ENCODE data around the gene UBE3D.
"Not testable (repeated sequence)": the region's sequence is repeated elsewhere in the genome, so short reads cannot be mapped to it uniquely, and the experiment has no call there.

UBE3D gene

GRCh38 chr6:83053678-83054077, 12.0 kb downstream of the UBE3D start:
- no peak for DNase-seq (ENCODE audit: low spot score)

DNA sequence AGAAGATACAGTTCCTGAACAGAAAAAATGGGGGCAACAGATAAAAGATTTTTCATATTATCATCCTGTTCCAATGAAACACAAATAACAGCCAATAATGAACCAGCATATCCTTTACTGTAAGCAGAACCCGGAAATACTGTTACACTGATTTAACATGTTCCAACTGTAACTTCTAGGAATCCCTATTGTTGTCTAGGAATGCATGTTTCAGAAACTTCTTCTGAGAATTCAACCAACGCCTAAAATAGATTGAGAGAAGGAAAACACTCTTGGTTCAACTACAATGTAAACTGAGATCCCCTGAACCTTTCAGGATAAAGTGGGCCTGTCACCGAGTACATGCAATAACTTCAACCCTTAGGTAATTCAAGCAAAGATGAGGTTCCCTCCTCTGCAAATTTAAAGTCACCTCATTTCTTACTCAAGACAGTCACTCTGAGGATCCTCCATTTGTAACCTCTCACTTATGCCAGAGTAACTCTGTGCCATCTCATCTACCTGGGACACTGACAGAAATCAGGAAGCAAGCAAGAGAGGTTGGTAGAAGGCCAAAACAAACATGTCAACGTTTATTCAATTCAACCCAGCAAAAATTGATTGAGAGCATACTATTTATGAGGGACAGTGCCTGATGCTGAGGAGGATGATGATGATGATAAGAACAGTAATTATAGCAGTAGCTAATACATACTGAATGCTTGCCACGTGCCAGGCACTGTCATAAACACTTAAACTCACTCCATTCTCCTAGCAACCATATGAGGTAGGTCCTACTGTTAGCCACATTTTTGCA, 14.1 kb downstream of the UBE3D start:
- DNase-seq (ENCODE audit: low spot score) = no peak

GRCh38 chr6:83047065-83047754, 18.4 kb downstream of the UBE3D start:
- DNase-seq (ENCODE audit: low spot score) = no peak

GRCh38 chr6:83044091-83044768, 21.4 kb downstream of the UBE3D start:
- DNase-seq (ENCODE audit: low spot score) = no peak

- DNase-seq (ENCODE audit: low spot score) = no peak
Observed at GRCh38 chr6:83042467-83043053, 23.1 kb downstream of the UBE3D start.

DNA sequence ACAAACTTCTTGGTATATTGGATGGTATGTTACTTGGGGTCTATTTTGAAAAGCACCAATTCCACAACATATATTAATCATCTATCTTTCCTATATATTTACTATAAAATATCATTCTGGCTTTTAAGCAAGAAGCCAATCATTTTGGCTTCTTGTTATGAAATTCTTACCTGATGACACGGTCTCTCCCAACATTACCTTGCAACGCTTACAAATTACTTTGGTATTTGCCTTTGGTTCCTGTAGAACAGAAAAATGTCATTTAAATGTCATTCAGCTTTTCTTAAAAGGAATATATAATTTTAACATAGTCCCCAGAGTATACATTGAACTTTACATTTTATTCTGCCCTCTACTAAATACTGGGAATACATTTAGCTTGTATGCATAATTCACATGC, 27.4 kb downstream of the UBE3D start:
- no peak for DNase-seq (ENCODE audit: low spot score)

- no peak for DNase-seq (ENCODE audit: low spot score)
Observed at GRCh38 chr6:83031689-83032088, 34.0 kb downstream of the UBE3D start.

DNA sequence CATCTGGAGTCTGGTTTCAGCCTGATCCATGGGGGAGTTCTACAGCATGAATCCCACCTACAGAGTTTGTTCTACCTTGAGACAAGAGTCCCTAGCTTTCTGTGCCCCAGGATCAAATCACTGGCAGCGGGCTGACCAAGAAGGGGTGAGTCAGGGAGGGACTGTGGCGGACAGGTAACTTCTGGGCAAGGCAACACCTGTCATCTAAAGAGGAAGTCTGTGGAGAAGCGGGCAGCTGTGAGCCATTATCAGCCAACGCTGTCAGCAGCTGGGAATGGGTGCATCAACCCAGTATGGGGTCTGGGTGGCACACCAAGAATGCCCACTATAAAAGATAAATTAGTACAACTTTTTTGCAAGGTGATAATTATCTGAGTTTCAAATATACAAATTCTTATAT, 45.9 kb downstream of the UBE3D start:
- no peak for DNase-seq (ENCODE audit: low spot score)

DNA sequence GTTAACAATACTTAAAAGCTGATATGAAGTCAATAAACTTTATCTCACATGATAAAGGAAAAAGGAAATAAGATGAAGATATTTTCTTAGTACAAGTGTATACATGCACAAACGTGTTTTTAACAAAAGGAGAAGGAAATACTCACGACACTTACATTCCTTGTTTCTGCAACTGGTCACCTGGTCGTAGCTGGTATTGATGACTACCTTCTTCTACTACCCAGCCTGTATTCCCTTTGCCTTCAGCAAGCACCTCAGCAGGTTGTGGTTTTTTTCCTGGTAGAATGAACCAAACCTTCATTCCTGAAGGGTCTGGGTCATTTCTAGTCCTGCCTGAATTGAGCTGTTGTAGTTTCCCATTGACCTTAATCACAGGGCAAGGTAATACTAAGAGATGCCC, 54.5 kb downstream of the UBE3D start:
- not testable (repeated sequence) for DNase-seq (ENCODE audit: low spot score)

DNA sequence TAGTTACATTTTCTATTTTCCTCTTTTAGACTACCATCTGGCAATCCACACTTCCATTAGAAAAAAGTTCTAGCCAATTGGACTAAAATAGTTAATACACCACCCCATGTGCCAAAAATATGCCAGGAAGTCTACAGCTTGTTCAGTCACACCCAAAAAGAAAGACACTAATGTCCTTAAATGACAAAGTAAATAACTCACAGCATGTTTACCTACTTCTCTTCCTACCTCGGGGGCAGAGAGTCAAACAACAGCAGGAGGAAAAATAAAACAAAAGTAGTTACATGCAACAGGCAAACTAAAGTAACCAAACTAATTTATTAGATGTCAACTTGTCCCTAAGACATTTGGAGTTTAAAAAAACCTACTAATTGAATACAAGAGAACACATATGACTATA, 57.0 kb downstream of the UBE3D start:
- no peak for DNase-seq (ENCODE audit: low spot score)

- no peak for DNase-seq (ENCODE audit: low spot score)
Observed at GRCh38 chr6:83006270-83006905, 59.3 kb downstream of the UBE3D start.

- no peak for DNase-seq (ENCODE audit: low spot score)
Observed at GRCh38 chr6:82996156-82996555, 69.5 kb downstream of the UBE3D start.

GRCh38 chr6:82995066-82995465, 70.6 kb downstream of the UBE3D start:
- no peak for DNase-seq (ENCODE audit: low spot score)

DNA sequence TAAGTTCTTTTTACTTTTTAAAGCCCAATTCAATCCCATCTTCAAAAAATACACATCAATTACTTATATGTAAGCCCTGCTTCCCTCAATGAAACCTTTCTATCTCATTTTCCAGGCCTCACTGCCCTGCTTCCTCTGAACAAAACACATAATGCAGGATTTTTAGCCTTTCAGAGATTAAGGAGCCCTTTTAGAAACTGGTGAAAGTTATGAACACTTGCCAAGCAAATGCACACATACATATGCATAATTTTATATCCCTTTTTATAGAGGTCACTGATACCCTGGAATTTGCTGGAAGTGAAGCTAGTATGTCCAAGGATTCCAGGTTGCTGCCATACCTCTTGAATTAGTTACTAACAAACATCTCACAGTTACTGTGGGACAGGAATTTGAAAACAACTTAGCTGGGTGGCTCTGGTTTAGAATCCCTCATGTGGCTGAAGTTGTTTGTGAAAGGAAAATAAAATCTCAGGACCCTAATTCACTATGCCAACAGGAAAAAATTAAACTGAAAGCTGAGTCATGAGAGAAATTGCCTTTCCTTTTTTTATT, 75.8 kb downstream of the UBE3D start:
- DNase-seq (ENCODE audit: low spot score) = no peak

DNA sequence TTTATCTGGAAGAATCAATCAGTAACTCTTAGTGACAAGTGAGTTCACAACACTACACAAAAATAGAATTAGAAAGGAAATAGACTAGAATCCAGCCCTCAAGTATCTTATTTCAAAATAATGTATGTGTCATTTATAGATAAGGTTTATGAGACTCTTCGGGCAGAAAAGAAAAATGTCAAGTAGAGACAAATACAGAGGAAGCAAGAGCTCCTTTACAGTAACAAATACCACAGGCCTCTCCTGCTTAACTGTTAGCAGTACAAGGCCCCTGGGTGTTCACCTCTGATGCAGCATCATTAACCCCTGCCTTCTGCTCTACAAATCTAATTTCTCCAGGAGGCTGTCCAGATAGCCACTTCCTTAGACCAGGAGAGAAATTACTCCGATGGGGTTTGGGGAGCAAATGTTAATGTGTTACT, 76.7 kb downstream of the UBE3D start:
- DNase-seq (ENCODE audit: low spot score) = no peak

GRCh38 chr6:82987951-82988350, 77.7 kb downstream of the UBE3D start:
- no peak for DNase-seq (ENCODE audit: low spot score)

DNA sequence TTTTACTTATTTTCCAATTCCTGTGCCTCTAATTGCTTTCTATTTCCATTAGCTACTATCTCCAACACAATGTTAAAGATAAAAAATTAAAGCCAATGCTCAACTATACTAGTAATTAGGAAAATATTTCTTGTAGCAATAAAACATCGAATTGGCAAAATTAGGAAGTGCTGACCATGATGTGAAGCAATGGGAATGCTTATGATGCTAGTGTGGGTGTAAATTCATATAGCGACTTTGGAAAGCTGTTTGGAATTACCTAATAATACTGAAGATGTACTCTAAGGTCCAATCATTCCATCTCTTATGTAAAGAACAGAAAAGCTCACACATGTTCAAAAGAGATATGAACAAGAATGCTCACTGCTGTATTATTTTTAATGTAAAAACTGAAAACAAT, 78.2 kb downstream of the UBE3D start:
- DNase-seq (ENCODE audit: low spot score) = no peak

- DNase-seq (ENCODE audit: low spot score) = no peak
Observed at GRCh38 chr6:82984720-82985119, 80.9 kb downstream of the UBE3D start.

DNA sequence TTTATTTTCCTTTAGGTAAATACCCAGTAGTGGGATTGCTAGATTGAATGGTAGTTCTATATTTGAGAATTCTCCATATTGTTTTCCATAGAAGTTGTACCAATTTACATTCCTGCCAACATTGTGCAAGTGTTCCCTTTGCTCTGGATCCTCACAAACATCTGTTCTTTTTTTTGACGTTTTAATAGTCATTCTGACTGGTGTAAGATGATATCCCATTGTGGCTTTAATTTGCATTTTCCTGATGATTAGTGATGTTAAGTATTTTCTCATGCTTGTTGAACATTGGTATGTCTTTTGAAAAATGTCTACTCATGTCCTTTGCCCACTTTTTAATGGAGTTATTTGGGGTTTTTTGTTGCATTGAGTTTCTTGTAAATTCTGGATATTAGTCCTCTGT, 85.6 kb downstream of the UBE3D start:
- DNase-seq (ENCODE audit: low spot score) = no peak

- no peak for DNase-seq (ENCODE audit: low spot score)
Observed at GRCh38 chr6:82979657-82980056, 86.0 kb downstream of the UBE3D start.

GRCh38 chr6:82978362-82978945, 87.2 kb downstream of the UBE3D start:
- DNase-seq (ENCODE audit: low spot score) = no peak

GRCh38 chr6:82976179-82976578, 89.5 kb downstream of the UBE3D start:
- no peak for DNase-seq (ENCODE audit: low spot score)
